AG04449 (cell line): Measurements from ENCODE around the gene NR5A1.

Experiments
- CTCF ChIA-PET: fragments of 350-600 bp; formaldehyde crosslinking; extraction: SDS; loops from one replicate; lab custom pipeline; 2021; ENCODE audit warnings: antibody characterized with exemption; lab: Yijun Ruan, JAX
- POLR2A ChIA-PET: fragments of 400-600, 350-600 bp; formaldehyde crosslinking; extraction: SDS; loops from one replicate; lab custom pipeline; 2020; ENCODE audit warnings: antibody characterized with exemption, inconsistent platforms; lab: Yijun Ruan, JAX
- DNase-seq: peaks from one replicate; pipeline ENCODE4 v3.0.0-alpha.2; 2010; ENCODE audit warnings: low read depth, low spot score
- H3K4me3 ChIP-seq: 2 replicates; pipeline ENCODE4 v1.5.1; 2011; ENCODE audit warnings: low read depth, mild to moderate bottlenecking, control low read depth, low read length
- CTCF ChIP-seq: IDR thresholded peaks from one replicate; pipeline ENCODE4 v1.5.1; 2011; ENCODE audit warnings: mild to moderate bottlenecking, moderate library complexity, low read length, control low read depth, inconsistent platforms; ENCODE audit not compliant: insufficient read depth; ENCODE audit errors: missing control alignments

The NR5A1 gene

DNA sequence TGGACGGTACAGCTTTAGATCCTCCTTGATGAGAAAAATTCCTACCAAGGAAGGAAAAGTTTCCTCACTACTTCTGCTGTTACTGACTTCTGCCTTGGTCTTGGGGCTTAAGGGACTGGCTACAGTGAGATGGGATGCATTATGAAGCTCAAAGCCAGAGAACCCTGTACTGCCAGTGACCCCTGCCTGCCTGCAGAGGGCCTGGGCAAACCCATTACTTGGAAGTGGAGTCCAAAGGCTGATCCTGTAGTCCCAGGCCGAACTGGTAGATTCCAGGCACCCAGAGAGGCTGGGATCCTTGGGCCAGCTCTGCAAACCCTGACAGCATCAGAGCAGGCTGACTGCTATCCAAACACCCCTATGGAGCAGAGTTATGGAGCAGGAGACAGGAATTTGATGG is 25.7 kb upstream of the NR5A1 start:
- POLR2A ChIA-PET: no interaction called here
- TF ChIP-seq CTCF: no peak
- CTCF ChIA-PET: interaction anchor here (0.8 to 10.9 kb wide), 6 partner anchors 8 to 140 kb away, joined by 3 to 263 read pairs (median 48); partner anchors contain the start of gene PSMB7
- DNase-seq: no peak
- no peak overlapping the region for H3K4me3 ChIP-seq

DNA sequence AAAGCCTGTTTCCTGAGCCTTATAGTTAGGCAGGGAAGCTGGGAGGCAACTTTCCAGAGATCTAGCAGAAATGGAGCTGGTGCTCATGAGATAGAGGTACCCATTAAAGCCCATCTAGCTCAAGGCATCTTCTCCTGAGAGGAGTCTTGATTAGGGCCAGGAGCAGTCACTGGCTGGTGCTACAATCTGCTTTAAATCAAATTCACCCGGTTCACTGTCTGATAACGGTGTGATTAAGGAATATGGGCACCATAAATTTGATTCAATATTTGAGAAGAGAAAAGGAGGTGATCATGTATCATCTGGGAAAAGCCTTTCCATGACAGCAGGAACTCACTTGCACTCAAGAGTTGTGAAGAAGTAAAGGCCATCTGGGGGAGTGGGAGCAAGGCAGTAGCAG is 23.9 kb upstream of the NR5A1 start:
- POLR2A ChIA-PET: no interaction called here
- CTCF ChIA-PET: interaction anchor here (1.0 to 1.3 kb wide), 2 partner anchors 9 to 112 kb away, joined by 3 to 4 read pairs; no protein-coding TSS in a partner anchor
- no peak for DNase-seq
- no peak for TF ChIP-seq CTCF
- no peak overlapping the region for H3K4me3 ChIP-seq

DNA sequence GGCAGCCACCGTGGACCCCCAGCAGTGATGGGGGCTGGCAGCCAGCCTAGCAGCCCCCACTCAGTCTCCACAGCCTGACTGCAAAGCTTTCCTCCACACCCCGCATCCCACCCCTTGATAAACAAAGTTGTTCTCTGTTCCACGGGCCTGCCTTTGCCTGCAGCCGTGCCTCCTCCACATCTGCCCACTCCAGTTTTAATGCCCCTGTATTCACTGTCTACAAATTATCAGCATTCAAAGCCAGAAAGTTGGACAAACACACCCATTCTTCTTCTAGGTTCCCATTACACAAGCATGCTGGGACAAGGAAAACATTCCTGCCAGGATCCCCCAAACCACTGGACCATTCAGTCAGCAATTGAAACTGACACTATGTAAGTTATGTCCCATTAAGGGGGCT is 23.0 kb upstream of the NR5A1 start:
- POLR2A ChIA-PET: no interaction called here
- no peak overlapping the region for H3K4me3 ChIP-seq
- DNase-seq: no peak
- CTCF ChIA-PET: interaction anchor here (1.0 to 1.3 kb wide), 2 partner anchors 9 to 111 kb away, joined by 3 to 4 read pairs; no protein-coding TSS in a partner anchor
- TF ChIP-seq CTCF: no peak

GRCh38 chr9:124527781-124528180 is 20.6 kb upstream of the NR5A1 start:
- DNase-seq: no peak
- no peak for TF ChIP-seq CTCF

DNA sequence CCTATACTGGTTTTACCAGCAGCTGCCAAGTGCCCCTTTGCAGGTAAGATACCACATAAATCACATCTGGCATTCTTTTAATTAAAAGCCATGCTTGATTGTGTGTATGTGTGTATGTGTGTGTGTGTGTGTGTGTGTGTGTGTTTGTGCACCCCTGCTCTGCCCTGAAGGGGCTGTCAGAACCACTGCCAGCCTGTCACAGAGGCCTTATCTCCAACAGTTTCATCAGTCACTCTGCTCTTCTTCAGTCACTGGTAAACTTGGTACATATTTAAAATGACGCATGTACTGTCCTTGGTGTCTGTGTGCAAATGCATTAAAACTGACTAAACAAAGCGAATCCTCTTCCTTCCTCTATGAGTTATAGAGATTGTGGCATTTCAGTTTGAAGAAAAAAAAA is 19.0 kb upstream of the NR5A1 start:
- no peak for DNase-seq
- TF ChIP-seq CTCF: no peak
- ChIA-PET CTCF (interaction anchor here (7.2 kb wide), 1 partner anchor 9 kb away, joined by 94 read pairs; no protein-coding TSS in a partner anchor), POLR2A (no interaction called here)
- no peak overlapping the region for H3K4me3 ChIP-seq

More at GRCh38 chr9:124527781-124528180, 20.6 kb upstream of the NR5A1 start:
- POLR2A ChIA-PET: no interaction called here
- H3K4me3 ChIP-seq: no peak overlapping the region
- CTCF ChIA-PET: interaction anchor here (0.6 to 7.2 kb wide), 3 partner anchors 7 to 118 kb away, joined by 3 to 94 read pairs (median 3); no protein-coding TSS in a partner anchor

DNA sequence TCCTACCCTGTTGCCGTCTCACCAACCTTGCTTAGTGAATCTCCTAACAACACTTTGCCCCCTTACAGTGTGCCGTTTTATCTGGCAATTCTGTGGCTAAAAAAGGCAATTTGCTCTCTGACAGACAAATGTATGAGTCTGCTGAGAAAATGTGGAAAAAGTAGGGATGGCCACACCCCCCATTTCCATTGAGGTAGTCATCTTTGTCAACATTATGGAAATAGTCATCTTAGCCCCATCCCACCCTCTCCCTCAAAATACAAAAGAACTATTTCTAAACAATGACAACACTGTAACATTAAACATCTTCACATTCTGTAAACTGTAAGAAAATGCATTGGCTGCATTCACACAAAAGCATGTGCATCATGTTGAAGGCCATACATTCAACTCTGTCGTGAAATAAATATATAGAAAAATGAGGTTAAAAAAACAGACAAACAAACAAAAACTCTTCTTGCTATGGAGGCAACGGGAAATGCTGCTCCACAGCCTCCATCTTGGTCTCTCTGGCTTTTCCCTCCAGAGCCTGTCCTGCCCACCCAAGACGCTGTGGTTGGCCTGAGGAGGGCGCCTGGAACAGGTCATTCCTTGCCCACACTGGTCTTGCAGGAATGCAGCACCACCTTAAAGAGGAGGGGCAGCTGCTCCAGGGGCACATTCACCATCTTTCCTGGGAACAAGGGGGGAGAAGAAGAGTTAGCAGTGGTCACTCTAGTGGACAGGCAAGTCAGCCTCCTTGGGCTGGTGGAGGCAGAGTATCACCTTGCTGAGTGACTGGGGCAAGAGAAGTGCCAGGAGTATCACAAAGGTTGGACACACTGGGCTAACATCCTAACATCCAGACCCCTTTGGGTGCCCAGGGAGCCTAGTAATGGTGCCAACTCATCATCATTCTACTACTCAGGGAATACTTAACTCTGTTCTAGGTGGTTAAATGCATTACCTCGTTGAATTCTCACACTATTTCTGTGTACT is 15.2 kb upstream of the NR5A1 start:
- DNase-seq: no peak
- POLR2A ChIA-PET: no interaction called here
- no peak for TF ChIP-seq CTCF
- CTCF ChIA-PET: interaction anchor here (1.2 to 7.2 kb wide), 2 partner anchors 12 to 29 kb away, joined by 4 to 94 read pairs; no protein-coding TSS in a partner anchor
- no peak overlapping the region for H3K4me3 ChIP-seq
